Stimulated activated CD8-positive, alpha-beta memory T cell treated with anti-CD3 and anti-CD28 coated beads, Interleukin-7, amount 100 ng/mL, for 48 hours (primary cell): Measurements from ENCODE around the gene SNX13.

ENCODE experiments used
- DNase-seq, 2 donors: peaks; one replicate each; pipeline ENCODE4 v3.0.0-alpha.2; 2020; ENCODE audit warnings: low read depth in 1 of 2; ENCODE audit errors: extremely low read depth in 1 of 2

Gene SNX13

DNA sequence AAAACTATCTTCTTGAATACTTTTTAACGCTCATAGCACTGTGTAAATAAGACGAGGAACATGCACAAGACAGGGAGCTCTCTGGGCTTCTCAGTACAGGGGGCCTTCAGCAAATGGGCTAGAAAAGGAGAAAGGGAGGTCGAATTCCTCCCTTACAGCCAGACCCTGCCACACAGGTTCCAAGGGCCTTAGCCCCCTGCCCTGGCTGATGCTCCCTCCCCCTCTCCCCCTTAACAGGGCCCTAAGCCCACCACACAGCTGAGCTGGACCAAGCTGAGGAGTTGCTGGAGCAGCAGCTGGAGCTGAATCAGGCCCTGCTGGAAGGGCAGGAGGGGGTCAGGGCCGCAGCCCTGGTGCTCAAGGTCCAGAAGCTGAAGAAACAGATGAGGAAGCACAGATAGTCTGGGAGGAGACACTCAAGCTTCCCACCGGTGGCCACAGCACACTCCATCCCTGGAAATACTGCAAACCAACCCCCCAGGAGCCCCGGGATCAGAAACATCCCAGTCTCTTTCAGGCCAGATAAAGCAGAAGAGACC, 153.9 kb downstream of the SNX13 start:
- DNase-seq, result no peak

DNA sequence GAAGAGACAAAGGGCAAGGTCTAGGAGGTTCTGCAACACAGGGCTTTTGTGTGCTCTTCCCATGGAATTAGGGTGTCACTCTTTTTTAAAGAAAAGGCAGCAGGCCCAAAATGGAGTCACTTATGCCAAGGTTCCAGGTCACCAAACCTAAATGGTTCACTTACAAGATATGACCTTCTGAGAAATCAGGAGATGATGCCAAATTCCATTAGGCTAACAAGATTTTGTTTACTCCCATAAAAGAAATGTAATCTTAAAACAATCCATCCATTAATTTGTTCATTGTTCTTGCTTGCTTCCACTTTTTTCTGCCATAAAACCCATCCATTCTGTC, 158.1 kb downstream of the SNX13 start:
- DNase-seq, result no peak

- DNase-seq, result no peak
Observed at GRCh38 chr7:17781491-17782215, 158.6 kb downstream of the SNX13 start.

DNA sequence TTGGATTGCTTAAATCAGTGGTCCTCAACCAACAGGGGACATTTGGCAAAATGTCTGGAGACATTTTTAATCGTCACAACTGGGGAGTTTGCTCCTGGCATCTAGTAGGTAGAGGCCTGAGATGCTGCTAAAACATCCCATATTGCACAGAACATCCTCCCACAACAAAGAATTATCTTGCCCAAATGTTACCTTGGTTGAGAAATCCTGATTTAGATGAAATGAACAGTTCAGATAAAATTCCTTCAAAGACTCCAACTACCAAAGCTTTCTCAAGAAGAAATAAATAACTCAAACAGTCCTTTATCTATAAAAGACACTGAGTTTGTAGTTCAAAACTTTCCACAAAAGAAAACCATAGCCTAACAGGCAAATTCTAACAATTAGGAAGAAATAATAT, 160.9 kb downstream of the SNX13 start:
- DNase-seq, result no peak

DNA sequence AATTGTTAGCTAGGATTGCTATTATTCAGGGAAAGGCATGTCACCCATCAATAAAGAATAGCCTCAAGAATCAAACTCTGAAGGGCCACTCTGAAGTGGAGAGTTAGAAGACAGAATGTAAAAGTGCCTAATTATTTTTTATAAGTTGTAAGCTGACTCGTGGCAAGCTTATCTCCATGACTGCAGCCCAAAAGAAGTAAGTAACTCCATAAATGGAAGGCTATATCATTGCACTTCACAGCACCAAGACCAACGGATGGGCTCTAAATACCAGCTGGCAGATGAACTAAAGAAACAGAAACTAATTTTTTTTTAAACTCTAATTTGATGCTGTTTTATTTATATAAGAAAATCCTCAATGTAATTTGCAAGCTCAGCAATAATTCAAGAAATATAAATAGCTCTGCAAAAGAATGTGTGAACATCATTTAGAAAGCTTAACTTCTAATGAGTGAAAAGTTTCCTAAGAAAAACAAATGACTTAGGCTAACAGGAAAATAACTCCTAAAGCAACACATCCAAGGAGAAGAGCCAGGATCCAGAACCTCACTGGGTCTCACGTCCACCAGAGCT, 165.5 kb downstream of the SNX13 start:
- DNase-seq, result no peak

DNA sequence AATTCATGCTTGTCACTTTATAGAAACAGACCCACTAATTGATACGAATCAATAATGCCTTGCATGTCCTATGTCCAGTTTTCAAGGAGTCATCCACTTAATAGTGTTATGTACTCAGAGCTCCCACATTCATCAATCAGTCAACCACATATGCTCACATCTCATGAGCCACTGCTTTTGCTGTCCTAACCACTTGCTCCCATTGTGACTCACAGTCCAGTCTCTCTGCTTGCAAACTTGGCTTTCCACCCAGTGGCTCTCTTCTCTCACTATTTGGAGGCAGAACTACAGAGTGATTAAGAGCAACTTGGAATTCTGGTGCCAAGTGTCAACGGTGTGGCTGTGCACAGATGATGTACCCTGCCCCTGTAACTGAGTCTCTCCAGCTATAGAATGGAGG, 166.0 kb downstream of the SNX13 start:
- no peak for DNase-seq

DNA sequence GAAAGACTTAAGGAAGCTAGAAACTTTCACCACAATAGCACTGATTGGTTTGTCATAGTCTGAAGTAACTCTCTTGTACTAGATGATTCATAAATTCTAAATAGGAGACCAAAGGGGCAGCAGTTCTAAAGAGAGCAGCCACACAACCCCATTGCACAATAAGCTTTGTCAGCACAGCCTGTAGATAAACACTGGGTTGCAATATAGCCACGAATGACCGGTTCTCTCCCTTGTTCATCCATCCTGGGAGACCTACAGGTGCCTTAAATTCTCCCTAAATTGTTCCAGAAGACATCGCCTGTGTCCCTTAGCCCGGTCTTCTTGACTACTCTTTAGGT, 167.0 kb downstream of the SNX13 start:
- no peak for DNase-seq

GRCh38 chr7:17772581-17773288, 167.6 kb downstream of the SNX13 start:
- DNase-seq, result no peak

DNA sequence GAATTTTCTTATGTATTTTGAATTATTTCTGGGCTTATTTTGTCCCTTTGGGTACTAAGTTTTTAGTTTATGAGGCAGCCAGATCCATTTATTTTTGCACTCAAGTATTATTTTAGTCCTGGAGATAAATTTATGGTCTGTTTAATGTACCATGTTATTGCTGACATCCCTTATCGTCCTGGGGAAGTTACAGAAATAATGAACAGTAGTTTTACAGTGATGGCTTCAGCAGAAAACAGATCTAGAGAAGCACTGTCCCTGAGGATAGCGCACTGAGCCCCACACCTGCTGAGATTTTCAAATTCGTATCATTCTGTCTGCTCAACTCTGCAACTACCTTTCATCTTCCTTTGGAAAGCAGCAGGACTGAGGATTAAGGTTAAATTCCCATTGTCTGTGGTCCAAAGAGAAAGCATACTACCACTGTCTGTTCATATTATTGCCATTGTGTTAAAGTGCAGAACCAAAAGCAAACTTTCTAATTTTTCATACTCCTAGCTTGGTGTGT, 168.3 kb downstream of the SNX13 start:
- DNase-seq, result no peak

DNA sequence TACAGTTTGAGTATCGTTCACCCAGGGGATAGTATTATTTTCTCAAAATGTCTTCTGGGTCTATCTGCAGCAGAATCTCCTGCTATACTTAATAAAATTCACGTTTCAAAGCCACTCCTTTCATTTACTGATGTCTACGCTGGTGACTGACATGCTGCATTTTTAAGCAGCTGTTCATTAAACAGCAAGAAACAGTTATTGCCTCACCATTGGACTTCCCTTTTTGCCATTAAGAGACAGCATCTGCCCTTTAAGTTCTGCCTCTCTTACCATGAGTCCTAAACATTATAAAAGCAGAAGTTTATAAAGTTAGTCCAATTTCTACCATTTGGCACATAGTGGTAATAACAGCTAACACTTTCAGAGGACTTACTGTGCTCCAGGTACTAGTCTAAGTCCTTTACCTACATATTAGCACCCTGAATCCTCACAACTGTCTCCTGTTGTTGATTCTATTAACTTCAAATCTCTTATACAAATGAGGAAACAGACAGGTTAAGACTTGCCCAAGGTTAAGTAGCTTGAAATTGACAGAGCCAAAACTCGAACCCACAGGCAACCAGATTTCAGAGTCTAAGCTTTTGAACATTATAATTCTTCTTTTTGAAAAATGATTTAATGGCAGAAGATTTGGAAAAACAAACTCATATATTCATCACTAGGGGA, 169.5 kb downstream of the SNX13 start:
- no peak for DNase-seq

- DNase-seq, result no peak
Observed at GRCh38 chr7:17769918-17770317, 170.4 kb downstream of the SNX13 start.

DNA sequence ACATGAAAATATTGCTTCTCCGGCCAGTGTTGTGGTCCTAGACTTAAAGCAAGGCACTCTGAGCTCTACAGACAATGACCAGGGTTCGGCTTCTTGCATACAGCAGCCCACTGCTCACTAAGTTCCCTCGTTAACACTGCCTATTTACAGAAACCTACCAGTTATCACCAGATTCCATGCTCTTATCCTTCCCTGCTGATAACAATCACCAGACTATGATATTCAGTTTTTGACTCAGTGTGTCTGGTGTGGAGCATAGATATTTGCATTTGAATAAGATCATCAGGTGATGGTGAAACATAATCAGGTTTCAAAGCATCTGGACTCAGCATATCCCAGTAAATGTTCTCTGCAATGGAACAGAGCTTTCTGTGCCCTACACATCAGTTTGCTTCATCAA, 182.3 kb downstream of the SNX13 start:
- DNase-seq, result no peak

GRCh38 chr7:17746020-17746530, 194.2 kb downstream of the SNX13 start:
- DNase-seq, result no peak

DNA sequence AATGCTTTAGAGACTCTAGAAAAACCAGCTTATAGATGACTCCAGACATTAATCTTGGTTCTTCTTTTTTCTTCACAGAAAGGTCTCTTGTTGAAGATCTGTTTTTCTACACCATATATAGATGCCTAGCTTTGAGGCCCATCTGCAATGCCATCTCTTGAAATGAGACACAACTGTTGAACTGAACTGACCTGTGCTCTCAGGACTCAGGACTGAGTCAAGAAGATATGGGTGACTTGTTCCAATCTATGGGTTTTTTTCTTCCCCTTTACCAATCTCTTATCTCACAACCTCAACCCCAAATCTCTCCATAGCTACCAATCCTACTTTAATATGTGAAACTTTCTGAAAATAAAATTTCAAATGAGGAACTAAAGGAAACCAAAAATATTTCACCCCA, 194.7 kb downstream of the SNX13 start:
- no peak for DNase-seq

DNA sequence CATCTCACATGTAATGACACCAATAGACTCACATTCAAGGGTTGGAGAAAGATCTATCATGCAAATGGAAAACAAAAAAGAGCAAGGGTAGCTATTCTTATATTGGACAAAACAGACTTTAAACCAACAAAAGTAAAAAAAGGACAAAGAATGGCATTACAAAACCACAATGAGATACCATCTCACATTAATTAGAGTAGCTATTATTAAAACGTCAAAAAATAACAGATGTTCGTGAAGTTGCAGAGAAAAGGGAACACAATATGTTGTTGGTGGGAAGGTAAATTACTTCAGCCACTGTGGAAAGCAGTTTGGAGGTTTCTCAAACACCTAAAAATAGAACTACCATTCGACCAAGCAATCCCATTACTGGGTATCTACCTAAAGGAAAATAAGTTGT, 197.0 kb downstream of the SNX13 start:
- no peak for DNase-seq

- no peak for DNase-seq
Observed at GRCh38 chr7:17741426-17741825, 198.9 kb downstream of the SNX13 start.
